GM23248 (cell line): ENCODE measurements around the gene TBC1D23. TPM values are rescaled to one million over a fixed set of nuclear protein-coding genes. Genes with fewer than 3 reads are reported as not detected.
A peak's percentile ranks its signal among the peaks of the same experiment; 100 is the strongest.
"Not testable (repeated sequence)": the region's sequence is repeated elsewhere in the genome, so short reads cannot be mapped to it uniquely, and the experiment has no call there.

Source experiments
- DNase-seq: peaks from one replicate; pipeline ENCODE4 v3.0.0-alpha.2; 2015
- H2AFZ ChIP-seq: fragments of 200-600 bp; sonication (generic); 2 replicates; pipeline ENCODE4 v1.6.1; 2016; ENCODE audit warnings: antibody characterized with exemption
- H3F3A ChIP-seq: fragments of 200-600 bp; sonication (generic); 2 replicates; pipeline ENCODE4 v1.6.1; 2016; ENCODE audit warnings: mild to moderate bottlenecking, antibody characterized with exemption, mixed run types; ENCODE audit not compliant: insufficient read depth
- H3K27ac ChIP-seq: fragments of 200-600 bp; sonication (generic); 2 replicates; pipeline ENCODE4 v1.5.1; 2016; ENCODE audit warnings: mild to moderate bottlenecking
- H3K27me3 ChIP-seq: fragments of 200-600 bp; sonication (generic); replicated peaks from 2 replicates; pipeline ENCODE4 v1.6.1; 2016; ENCODE audit warnings: mild to moderate bottlenecking; ENCODE audit not compliant: insufficient read depth
- H3K36me3 ChIP-seq: fragments of 200-600 bp; sonication (generic); 2 replicates; pipeline ENCODE4 v1.6.1; 2016; ENCODE audit warnings: low read depth, mild to moderate bottlenecking
- H3K4me1 ChIP-seq: fragments of 200-600 bp; sonication (generic); 2 replicates; pipeline ENCODE4 v1.6.1; 2016; ENCODE audit warnings: mild to moderate bottlenecking; ENCODE audit not compliant: insufficient read depth
- H3K4me2 ChIP-seq: fragments of 200-600 bp; sonication (generic); one replicate; pipeline ENCODE4 v1.6.1; 2016; ENCODE audit warnings: mild to moderate bottlenecking; ENCODE audit not compliant: unreplicated experiment
- H3K4me3 ChIP-seq: fragments of 200-600 bp; sonication (generic); 2 replicates; pipeline ENCODE4 v1.5.1; 2016; ENCODE audit warnings: mild to moderate bottlenecking
- H3K79me2 ChIP-seq: fragments of 200-600 bp; sonication (generic); 2 replicates; pipeline ENCODE4 v1.6.1; 2016; ENCODE audit warnings: mild to moderate bottlenecking; ENCODE audit not compliant: insufficient read depth
- H3K9ac ChIP-seq: fragments of 200-600 bp; sonication (generic); 2 replicates; pipeline ENCODE4 v1.6.1; 2016; ENCODE audit warnings: mild to moderate bottlenecking
- H3K9me2 ChIP-seq: fragments of 200-600 bp; sonication (generic); 2 replicates; pipeline ENCODE4 v1.6.1; 2016; ENCODE audit warnings: mixed run types, mild to moderate bottlenecking, moderate library complexity; ENCODE audit not compliant: insufficient read depth
- H3K9me3 ChIP-seq: fragments of 200-600 bp; sonication (generic); one replicate; pipeline ENCODE4 v1.6.1; 2017; ENCODE audit warnings: low read depth
- H4K20me1 ChIP-seq: fragments of 200-600 bp; sonication (generic); 2 replicates; pipeline ENCODE4 v1.6.0; 2016; ENCODE audit not compliant: insufficient read depth
- EZH2 ChIP-seq: fragments of 200-600 bp; sonication (generic); IDR thresholded peaks from 2 replicates; pipeline ENCODE4 v1.6.1; 2018; ENCODE audit warnings: antibody characterized with exemption, mild to moderate bottlenecking; ENCODE audit not compliant: insufficient read depth, poor library complexity, severe bottlenecking
- EZH2phosphoT487 ChIP-seq: fragments of 200-600 bp; sonication (generic); IDR thresholded peaks from 2 replicates; pipeline ENCODE4 v1.6.1; 2018; ENCODE audit warnings: antibody characterized with exemption, moderate library complexity, mild to moderate bottlenecking, low read depth; ENCODE audit not compliant: insufficient read depth
- WGBS, 2 experiments: methylation state at CpG; one replicate each; pipeline ENCODE4 v1.1.6; 2015 to 2017; ENCODE audit warnings: low lambda C conversion rate in 2 of 2, low coverage in 1 of 2; ENCODE audit errors: missing lambda C conversion rate in 2 of 2; 5-methylcytosine and 5-hydroxymethylcytosine counted together
- in situ Hi-C: fragments of 300-500 bp; cut with MboI; formaldehyde crosslinking; loops from 2 replicates; pipeline ENCODE4 v1.15.0; 2020
- polyA plus RNA-seq: library from polyadenylated mRNA; unstranded; fragments of >200 nt; fragmentation: Nextera tagmentation; extraction: Ambion mirVana; gene quantifications from 2 replicates; pipeline ENCODE4 v1.2.1, GENCODE V29; 2016
- total RNA-seq: library from RNA; depleted of rRNA; stranded (reverse); fragments of >200 nt; shearing (Covaris generic); gene quantifications from 2 replicates; pipeline ENCODE4 v1.2.3, GENCODE V29; 2014

The TBC1D23 gene
- total and polyA plus RNA-seq, 2 experiments from 2014 or later: 54.1 to 82.5 TPM

DNA sequence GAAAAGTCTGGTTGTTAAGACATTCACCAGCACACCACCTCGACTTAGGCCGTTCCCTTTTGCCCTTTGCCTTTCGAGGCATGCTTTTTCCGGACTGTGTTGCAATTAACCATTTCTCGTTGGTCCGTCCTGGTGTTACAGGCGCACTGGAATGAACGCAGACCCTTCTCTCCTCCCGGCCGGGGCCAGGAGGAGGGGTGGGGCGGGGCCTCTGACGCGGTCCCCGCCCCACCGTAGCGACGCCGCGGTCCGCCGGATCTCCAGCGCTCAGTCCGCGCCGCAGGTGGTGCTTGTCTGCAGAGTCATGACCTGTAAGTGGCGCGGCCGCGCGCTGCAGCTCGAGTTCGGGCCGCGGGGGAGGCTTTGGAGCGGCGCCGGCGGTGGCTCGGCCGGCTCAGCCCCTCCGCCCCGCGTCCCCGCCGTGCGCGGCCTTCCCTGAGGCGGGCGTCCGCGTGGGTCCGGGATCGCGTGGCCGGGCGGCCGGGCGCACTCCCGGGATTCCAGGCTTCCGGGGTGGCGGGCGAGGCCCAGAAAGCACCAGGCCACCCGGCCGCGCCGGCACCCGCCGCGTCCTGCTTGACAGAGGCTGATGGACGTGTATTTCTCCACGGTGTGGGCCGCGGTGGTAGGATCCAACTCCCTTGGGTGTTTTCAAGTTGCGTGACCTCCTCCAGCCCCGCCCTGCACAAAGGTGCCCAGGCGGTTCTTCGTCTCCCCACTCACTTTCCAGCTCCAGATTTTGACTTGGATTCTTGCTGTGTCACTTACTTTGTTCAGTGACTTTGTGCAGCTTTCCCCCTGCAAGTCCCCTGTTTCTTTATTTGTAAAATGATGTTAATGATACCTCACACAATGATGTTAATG, 73.9 kb downstream of the TBC1D23 start, which contains the start of gene NIT2:
TSS of gene NIT2 (plus strand) at position 270 of the 864 bp plus-strand sequence. CDS start at position 305, 35 bp downstream.
- no peaks in the 10 kb centered on the region for H4K20me1 ChIP-seq
- peak within 1 kb of the TSS; percentile 86 for H3K9ac ChIP-seq
- H3K27ac ChIP-seq: peak within 1 kb of the TSS; percentile 31
- no peaks in the 10 kb centered on the region for H3K9me2 ChIP-seq
- no peaks in the 10 kb centered on the region for H3K9me3 ChIP-seq
- H3F3A ChIP-seq: no peaks in the 10 kb centered on the region
- H3K27me3 ChIP-seq: no peaks in the 10 kb centered on the region
- DNase-seq: peak; percentile 88
- 1 to 2% methylated on average over 31 to 57 of the region's 77 CpGs for WGBS, 2 experiments
- H3K4me2 ChIP-seq: peak within 1 kb of the TSS; percentile 90
- in situ Hi-C loops: no loop called here
- H3K4me3 ChIP-seq: peak within 1 kb of the TSS; percentile 83
- TF ChIP-seq EZH2 (no peak), EZH2phosphoT487 (no peak)
- H3K79me2 ChIP-seq: no peaks in the 10 kb centered on the region; the same call in 1 of the 2 replicates
- peaks cover 3% of the 10 kb centered on the region for H3K36me3 ChIP-seq
- no peaks in the 10 kb centered on the region for H3K4me1 ChIP-seq
- H2AFZ ChIP-seq: peak within 1 kb of the TSS; percentile 98

DNA sequence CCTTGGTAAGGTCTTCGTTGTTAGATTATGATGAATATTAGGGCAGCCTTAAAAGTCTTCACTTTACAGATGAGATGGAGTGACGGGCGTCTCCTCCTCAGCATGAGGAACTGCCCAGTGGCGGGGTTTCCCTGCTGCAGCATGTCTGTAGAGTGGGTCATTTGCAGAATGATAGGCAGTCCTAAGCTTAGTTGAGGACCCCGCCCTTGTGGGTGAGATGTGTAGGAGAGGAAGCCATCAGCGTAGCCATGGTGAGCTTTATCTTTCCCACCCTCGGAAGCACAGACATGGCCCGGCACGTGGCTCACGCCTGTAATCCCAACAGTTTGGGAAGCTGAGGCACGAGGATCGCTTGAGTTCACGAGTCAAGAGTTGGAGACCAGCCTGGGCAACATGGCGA, 74.6 kb downstream of the TBC1D23 start:
- Histone ChIP-seq H3K9me3 (no peaks in the 10 kb centered on the region), H3K27ac (peak overlapping the region; percentile 31), H3K4me2 (peak overlapping the region; percentile 90), H3K79me2 (no peaks in the 10 kb centered on the region; the same call in 1 of the 2 replicates), H3K9ac (peak overlapping the region; percentile 86), H4K20me1 (no peaks in the 10 kb centered on the region), H2AFZ (peak overlapping the region; percentile 98), H3K4me3 (peak overlapping the region; percentile 83), H3K36me3 (peaks cover 4% of the 10 kb centered on the region), H3F3A (no peaks in the 10 kb centered on the region), H3K9me2 (no peaks in the 10 kb centered on the region), H3K27me3 (no peaks in the 10 kb centered on the region), H3K4me1 (no peaks in the 10 kb centered on the region)
- WGBS, 2 experiments: 81% methylated on average over 14 of the region's 14 CpGs
- DNase-seq: peak; percentile 29
- in situ Hi-C loops: no loop called here
- TF ChIP-seq EZH2phosphoT487 (no peak), EZH2 (no peak)

DNA sequence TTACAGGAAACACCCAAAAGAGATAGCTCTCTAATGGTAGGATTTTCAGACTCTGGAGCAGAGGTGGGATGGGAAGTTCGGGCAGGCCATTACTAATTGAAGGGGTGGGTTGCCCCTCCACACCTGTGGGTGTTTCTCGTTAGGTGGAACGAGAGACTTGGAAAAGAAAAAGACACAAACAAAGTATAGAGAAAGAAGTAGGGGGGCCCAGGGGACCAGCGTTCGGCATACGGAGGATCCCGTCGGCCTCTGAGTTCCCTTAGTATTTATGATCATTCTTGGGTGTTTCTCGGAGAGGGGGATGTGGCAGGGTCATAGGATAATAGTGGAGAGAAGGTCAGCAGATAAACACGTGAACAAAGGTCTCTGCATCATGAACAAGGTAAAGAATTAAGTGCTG, 75.4 kb downstream of the TBC1D23 start:
- H3K9ac ChIP-seq, in situ Hi-C loops, H3K27me3 ChIP-seq, H3K9me2 ChIP-seq, H3F3A ChIP-seq, H2AFZ ChIP-seq, H3K27ac ChIP-seq, DNase-seq, H3K4me2 ChIP-seq, H3K79me2 ChIP-seq, H3K9me3 ChIP-seq, H4K20me1 ChIP-seq, H3K4me3 ChIP-seq, H3K4me1 ChIP-seq: not testable (repeated sequence)
- WGBS, 2 experiments: 93% methylated on average over 10 of the region's 10 CpGs
- H3K36me3 ChIP-seq: peaks cover 12% of the 10 kb centered on the region

DNA sequence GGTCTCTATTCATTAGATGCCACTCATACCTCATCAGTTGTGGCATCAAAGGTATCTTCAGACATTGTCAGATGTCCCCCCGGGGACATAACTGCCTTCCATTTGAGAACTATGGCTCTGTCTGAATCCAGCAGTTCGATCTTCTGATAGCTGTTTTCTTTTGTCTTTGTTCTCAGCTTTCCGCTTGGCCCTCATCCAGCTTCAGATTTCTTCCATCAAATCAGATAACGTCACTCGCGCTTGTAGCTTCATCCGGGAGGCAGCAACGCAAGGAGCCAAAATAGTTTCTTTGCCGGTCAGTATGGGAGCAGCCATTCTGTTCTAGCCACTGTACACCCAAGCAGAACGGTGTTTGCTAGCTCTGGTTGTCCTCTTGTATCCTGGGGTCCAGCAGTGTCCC, 78.1 kb downstream of the TBC1D23 start:
- DNase-seq: no peak
- H3F3A ChIP-seq: no peaks in the 10 kb centered on the region
- H4K20me1 ChIP-seq: no peaks in the 10 kb centered on the region
- peaks cover 4% of the 10 kb centered on the region for H3K9me3 ChIP-seq
- H3K27ac ChIP-seq: no peak overlapping the region
- peaks cover 34% of the 10 kb centered on the region for H3K36me3 ChIP-seq
- H3K9me2 ChIP-seq: no peaks in the 10 kb centered on the region
- WGBS, 2 experiments: 89 to 91% methylated on average over 10 of the region's 10 CpGs
- no peaks in the 10 kb centered on the region for H3K4me1 ChIP-seq
- no peak overlapping the region for H3K9ac ChIP-seq
- no peaks in the 10 kb centered on the region; the same call in 1 of the 2 replicates for H3K79me2 ChIP-seq
- no peaks in the 10 kb centered on the region for H3K27me3 ChIP-seq
- in situ Hi-C loops: no loop called here
- no peak overlapping the region for H3K4me3 ChIP-seq
- H3K4me2 ChIP-seq: no peak overlapping the region
- TF ChIP-seq EZH2phosphoT487 (no peak), EZH2 (no peak)
- no peak overlapping the region for H2AFZ ChIP-seq
